ENCODE results near the gene SLC27A4. TPM values are rescaled to one million over a fixed set of nuclear protein-coding genes. Genes with fewer than 3 reads are reported as not detected.

The SLC27A4 gene
- total and polyA plus RNA-seq, 12 donors = 6.6 to 40.0 (median 20.6) TPM

DNA sequence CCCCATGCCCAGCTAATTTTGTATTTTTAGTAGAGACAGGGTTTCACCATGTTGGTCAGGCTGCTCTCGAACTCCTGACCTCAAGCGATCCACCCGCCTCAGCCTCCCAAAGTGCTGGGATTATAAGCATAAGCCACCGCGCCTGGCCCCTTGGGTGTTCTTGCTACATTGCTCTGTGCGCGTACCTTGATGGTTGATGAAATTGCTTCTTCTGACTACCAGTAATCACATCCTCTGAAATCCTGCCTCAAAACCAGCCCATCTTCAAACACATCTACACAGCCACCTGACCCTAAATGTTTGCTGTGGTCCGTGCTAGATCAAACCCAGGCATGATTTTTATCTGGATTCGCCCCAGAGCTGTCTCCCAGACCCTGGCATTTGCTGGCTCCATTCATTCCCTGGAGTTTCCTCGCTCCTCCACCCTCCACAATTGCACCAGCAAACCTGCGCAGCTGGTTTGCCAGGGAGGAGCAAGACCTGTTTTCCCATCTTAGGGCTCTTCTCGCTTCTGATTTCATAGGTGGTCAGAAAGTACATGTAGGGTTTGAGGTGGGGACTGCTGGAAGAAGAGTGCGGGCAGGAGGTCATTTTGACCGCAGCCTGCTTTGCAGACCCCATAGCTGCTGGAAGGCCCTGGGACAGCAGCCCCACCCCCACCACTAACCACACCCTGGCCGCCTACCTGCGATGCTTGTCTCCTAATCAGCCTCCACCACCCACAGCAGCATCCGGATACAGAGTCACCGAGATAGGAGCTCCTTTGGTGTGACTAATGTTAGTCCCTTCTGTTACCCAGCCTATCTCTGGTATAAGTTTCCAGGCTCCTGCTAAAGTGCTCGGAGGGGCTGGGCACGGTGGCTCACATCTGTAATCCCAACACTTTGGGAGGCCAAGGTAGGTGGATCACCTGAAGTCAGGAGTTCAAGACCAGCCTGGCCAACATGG, 41.5 kb upstream of the SLC27A4 start:
- 92 to 93% (median 93%) methylated on average over 18 to 20 of the region's 20 CpGs for WGBS, 4 donors
- TF ChIP-seq, protein P1, sequence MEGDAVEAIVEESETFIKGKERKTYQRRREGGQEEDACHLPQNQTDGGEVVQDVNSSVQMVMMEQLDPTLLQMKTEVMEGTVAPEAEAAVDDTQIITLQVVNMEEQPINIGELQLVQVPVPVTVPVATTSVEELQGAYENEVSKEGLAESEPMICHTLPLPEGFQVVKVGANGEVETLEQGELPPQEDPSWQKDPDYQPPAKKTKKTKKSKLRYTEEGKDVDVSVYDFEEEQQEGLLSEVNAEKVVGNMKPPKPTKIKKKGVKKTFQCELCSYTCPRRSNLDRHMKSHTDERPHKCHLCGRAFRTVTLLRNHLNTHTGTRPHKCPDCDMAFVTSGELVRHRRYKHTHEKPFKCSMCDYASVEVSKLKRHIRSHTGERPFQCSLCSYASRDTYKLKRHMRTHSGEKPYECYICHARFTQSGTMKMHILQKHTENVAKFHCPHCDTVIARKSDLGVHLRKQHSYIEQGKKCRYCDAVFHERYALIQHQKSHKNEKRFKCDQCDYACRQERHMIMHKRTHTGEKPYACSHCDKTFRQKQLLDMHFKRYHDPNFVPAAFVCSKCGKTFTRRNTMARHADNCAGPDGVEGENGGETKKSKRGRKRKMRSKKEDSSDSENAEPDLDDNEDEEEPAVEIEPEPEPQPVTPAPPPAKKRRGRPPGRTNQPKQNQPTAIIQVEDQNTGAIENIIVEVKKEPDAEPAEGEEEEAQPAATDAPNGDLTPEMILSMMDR (IDR thresholded peaks at IDR 0.05) = no peak
- no peak for TF ChIP-seq POLR2A (IDR thresholded peaks at IDR 0.05)
- H3K27ac ChIP-seq = no peak overlapping the region
- no peaks in the 10 kb centered on the region for H3K27me3 ChIP-seq
- no peaks in the 10 kb centered on the region for H3K36me3 ChIP-seq (replicated peaks in 1 of 2)
- no peak overlapping the region for H3K4me3 ChIP-seq
- no peaks in the 10 kb centered on the region for H3K4me1 ChIP-seq (replicated peaks in 1 of 2)
- no peaks in the 10 kb centered on the region for H3K9me3 ChIP-seq (replicated peaks in 1 of 3)
- intact Hi-C loops (cut with DNase I) = loop anchor here in 1 of 2 donors (10.0 kb wide), 1 partner anchor 46 kb away; the partner anchor contains the start of gene SLC27A4
- DNase-seq = no peak

DNA sequence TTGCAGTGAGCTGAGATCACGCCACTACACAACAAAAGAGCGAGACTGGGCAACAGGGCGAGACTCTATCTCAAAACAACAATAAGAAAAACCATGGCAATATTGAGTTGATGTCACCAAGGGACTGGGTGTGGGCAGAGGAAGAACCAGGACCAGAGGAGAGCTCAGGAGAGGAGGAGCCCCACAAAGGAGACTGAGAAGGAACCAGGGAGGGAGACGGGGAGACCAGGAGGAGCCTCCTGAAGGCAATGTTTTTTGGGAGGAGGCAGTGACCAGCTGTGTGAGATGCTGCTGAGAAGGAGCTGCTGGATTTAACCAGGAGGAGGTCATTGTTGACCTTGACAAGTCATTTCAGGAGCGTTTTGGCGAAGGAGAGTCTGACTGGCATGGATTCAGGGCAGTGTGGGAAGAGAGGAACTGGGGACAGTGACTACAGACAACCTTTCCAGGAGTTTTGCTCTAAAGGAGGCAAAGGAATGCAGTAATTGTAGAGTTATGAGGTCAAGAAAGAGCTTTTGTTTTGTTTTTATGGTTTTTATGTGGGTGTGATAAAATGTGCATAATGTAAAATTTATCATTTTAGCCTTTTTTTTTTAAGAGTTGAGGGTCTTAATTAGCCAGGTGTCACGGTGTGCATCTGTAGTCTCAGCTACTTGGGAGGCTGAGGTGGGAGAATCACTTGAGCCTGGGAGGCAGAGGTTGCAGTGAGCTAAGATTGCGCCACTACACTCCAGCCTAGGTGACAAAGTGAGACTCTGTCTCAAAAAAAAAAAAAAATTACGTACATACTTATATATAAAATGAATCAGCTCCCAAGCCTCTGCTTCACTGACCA, 36.0 kb upstream of the SLC27A4 start:
- H3K9me3 ChIP-seq (replicated peaks in 1 of 3) = no peaks in the 10 kb centered on the region
- TF ChIP-seq, protein P1 (IDR thresholded peaks at IDR 0.05) = no peak
- TF ChIP-seq POLR2A (IDR thresholded peaks at IDR 0.05) = no peak
- no peak overlapping the region for H3K4me3 ChIP-seq
- peak in 6 of 7 donors; percentile 53 to 82 (median 61) for DNase-seq
- peak overlapping the region in 1 of 5 donors; percentile 7 for H3K27ac ChIP-seq
- H3K4me1 ChIP-seq (replicated peaks in 1 of 2) = peaks cover 0 to 10% of the 10 kb centered on the region in 2 donors
- 69 to 78% (median 74%) methylated on average over 9 of the region's 9 CpGs for WGBS, 4 donors
- H3K36me3 ChIP-seq (replicated peaks in 1 of 2) = peaks cover 0 to 3% of the 10 kb centered on the region in 2 donors
- H3K27me3 ChIP-seq = no peaks in the 10 kb centered on the region
- intact Hi-C loops (cut with DNase I) = no loop called here

DNA sequence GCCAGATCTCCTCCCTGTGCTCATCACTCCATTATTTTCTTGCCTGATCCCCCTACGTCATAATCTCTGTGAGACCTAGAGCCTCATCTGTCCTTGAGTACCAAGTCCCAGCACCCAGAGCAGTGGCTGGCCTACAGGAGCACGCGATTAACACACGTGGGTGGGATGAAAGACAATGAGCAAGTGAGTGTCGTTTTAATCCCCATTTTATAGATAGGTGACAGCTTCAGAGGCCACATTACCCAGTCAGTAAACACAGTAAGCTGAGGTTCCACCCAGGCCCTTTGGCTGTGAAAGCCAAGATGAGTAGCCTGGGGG, 35.4 kb upstream of the SLC27A4 start:
- peak in 2 of 7 donors; percentile 19 to 30 for DNase-seq
- peaks cover 0 to 10% of the 10 kb centered on the region in 2 donors for H3K4me1 ChIP-seq (replicated peaks in 1 of 2)
- H3K36me3 ChIP-seq (replicated peaks in 1 of 2) = peaks cover 0 to 9% of the 10 kb centered on the region in 2 donors
- H3K4me3 ChIP-seq = no peak overlapping the region
- H3K27ac ChIP-seq = no peak overlapping the region
- WGBS, 4 donors = 42 to 58% (median 45%) methylated on average over 5 of the region's 5 CpGs
- no peaks in the 10 kb centered on the region for H3K9me3 ChIP-seq (replicated peaks in 1 of 3)
- H3K27me3 ChIP-seq = no peaks in the 10 kb centered on the region
- intact Hi-C loops (cut with DNase I) = no loop called here
- TF ChIP-seq, protein P1 (IDR thresholded peaks at IDR 0.05) = no peak
- TF ChIP-seq POLR2A (IDR thresholded peaks at IDR 0.05) = no peak

DNA sequence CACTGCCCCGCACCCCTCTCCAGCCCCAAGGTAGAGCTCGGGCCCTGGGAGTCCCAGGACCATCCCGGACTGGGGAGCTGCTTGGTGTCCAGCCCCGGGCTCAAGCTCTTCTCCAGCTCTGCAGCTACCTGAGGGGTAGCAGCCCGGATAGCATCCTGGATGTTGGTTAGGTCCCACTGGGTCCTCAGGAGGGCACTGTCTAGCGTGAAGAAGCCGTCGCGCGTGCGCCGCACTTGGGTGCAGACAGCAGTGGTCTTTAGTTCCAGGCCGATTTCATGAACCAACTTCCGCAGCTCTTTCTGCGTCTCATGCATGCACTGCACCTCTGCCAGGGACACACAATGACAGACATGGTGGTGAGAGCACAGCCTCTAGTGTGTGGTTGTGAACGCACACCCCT, 30.8 kb upstream of the SLC27A4 start:
- no peaks in the 10 kb centered on the region for H3K9me3 ChIP-seq (replicated peaks in 1 of 3)
- TF ChIP-seq, protein P1 (IDR thresholded peaks at IDR 0.05) = no peak
- TF ChIP-seq POLR2A (IDR thresholded peaks at IDR 0.05) = no peak
- H3K27ac ChIP-seq = no peak overlapping the region
- peaks cover 0 to 37% of the 10 kb centered on the region in 2 donors for H3K36me3 ChIP-seq (replicated peaks in 1 of 2)
- DNase-seq = no peak
- intact Hi-C loops (cut with DNase I) = no loop called here
- WGBS, 4 donors = 92 to 96% (median 94%) methylated on average over 2 to 16 of the region's 16 CpGs
- no peak overlapping the region for H3K4me3 ChIP-seq
- no peaks in the 10 kb centered on the region for H3K27me3 ChIP-seq
- H3K4me1 ChIP-seq (replicated peaks in 1 of 2) = peaks cover 0 to 5% of the 10 kb centered on the region in 2 donors
